Stomach (tissue), 9 donors: ENCODE data around the gene KITLG. TPM values are rescaled to one million over a fixed set of nuclear protein-coding genes. Genes with fewer than 3 reads are reported as not detected.
"Not testable (repeated sequence)": the region's sequence is repeated elsewhere in the genome, so short reads cannot be mapped to it uniquely, and the experiment has no call there.

ENCODE experiments used
- DNase-seq, 2 donors: peaks; one replicate each; pipeline versions ENCODE4 v3.0.0 to v3.0.0-alpha.2; 2013 to 2019
- H3K27ac ChIP-seq, 5 donors: fragments of 200-600 bp in 4 of 5; sonication (generic) in 4 of 5; one replicate each; pipeline ENCODE4 v1.5.1; 2013 to 2019; ENCODE audit warnings: mild to moderate bottlenecking in 1 of 5, moderate library complexity in 1 of 5
- H3K27me3 ChIP-seq, 3 donors: fragments of 200-600 bp; sonication (generic); one replicate each; pipeline ENCODE4 v1.5.1; 2017 to 2019; ENCODE audit warnings: mixed run types in 1 of 3
- H3K36me3 ChIP-seq, 4 donors: fragments of 200-600 bp; sonication (generic); 1 replicate in 3 of 4; 2 replicates in 1 of 4; pipeline ENCODE4 v1.5.1; 2016 to 2019
- H3K4me1 ChIP-seq, 4 donors: fragments of 200-600 bp; sonication (generic); one replicate each; pipeline ENCODE4 v1.5.1; 2016 to 2019
- H3K4me3 ChIP-seq, 4 donors: fragments of 200-600 bp; sonication (generic) in 3 of 4; one replicate each; pipeline ENCODE4 v1.5.1; 2016 to 2019; ENCODE audit warnings: mild to moderate bottlenecking in 1 of 4
- H3K9me3 ChIP-seq, 4 donors: fragments of 200-600 bp; sonication (generic); one replicate each; pipeline ENCODE4 v1.5.1; 2016 to 2019
- EP300 ChIP-seq: sonication (generic); formaldehyde crosslinking; IDR thresholded peaks from one replicate; pipeline ENCODE4 v1.6.1; 2017; ENCODE audit warnings: antibody characterized with exemption
- POLR2A ChIP-seq, 4 donors: fragments of 450-650 bp; IDR thresholded peaks; one replicate each; pipeline ENCODE4 v1.6.1; 2016; ENCODE audit warnings: antibody characterized with exemption in 4 of 4, control low read depth in 2 of 4, mild to moderate bottlenecking in 1 of 4, moderate library complexity in 1 of 4
- POLR2AphosphoS5 ChIP-seq, 3 donors: sonication (generic); formaldehyde crosslinking; IDR thresholded peaks; one replicate each; pipeline ENCODE4 v1.6.1; 2016; ENCODE audit warnings: antibody characterized with exemption in 3 of 3
- whole genome bisulfite sequencing, 5 donors: extraction: QIAGEN DNeasy Blood & Tissue Kit in 3 of 5; methylation state at CpG; one replicate each; pipeline versions ENCODE4 v1.1.5 to v1.1.7; 2013 to 2018; 5-methylcytosine and 5-hydroxymethylcytosine counted together
- intact Hi-C: fragments of 100-400 bp; cut with DNase I; formaldehyde crosslinking; loops from one replicate; pipeline ENCODE4 v1.15.1; 2023; ENCODE audit warnings: low total_unique reads
- polyA plus RNA-seq, 3 donors: library from polyadenylated mRNA; stranded (reverse); fragments of 200-250 nt; gene quantifications; one replicate each; pipeline ENCODE4 v1.2.3, GENCODE V29; 2013
- total RNA-seq, 5 donors: library from RNA; depleted of rRNA; stranded (reverse); fragments of >200 nt; gene quantifications; one replicate each; pipeline versions ENCODE4 v1.1.0 to v1.2.3, GENCODE V29; 2014 to 2016
- TF ChIP-seq, protein P1 (sequence below), 7 experiments: fragments of 450-650 bp in 4 of 7; fragments of 200-600 bp in 3 of 7; sonication (generic) in 3 of 7; IDR thresholded peaks; one replicate each; pipeline ENCODE4 v1.5.1; 2016 to 2019; ENCODE audit warnings: antibody characterized with exemption in 7 of 7, control low read depth in 2 of 7, mild to moderate bottlenecking in 1 of 7
- donor health status: healthy with polysubstance abuse.
- donor health status: Bipolar disorder and iron deficiency.
- donor health status: healthy.

KITLG gene
- total and polyA plus RNA-seq, 8 donors: 4.6 to 62.4 (median 21.4) TPM

DNA sequence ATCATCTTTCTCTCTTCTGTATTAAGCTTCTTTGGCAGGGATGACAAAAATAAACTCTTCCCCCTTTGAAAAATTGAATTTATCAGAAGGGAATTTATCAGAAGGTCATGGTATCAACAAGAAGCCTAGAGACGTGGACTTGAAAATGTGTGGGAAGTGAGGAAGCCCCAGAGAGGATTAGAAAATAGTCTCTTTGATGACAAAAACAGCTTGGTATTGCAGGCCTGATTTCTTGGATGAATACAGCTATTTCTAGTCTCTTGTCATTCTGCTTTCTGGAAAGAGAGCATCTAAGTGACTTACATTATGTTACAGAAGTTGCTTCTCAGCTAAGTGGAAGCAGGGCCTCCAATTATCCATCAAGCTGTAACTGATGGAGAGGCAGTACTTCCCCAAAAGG lies 111.1 kb downstream of the KITLG start:
- peaks cover 0 to 5% (median 0%) of the 10 kb centered on the region in 4 donors for H3K9me3 ChIP-seq
- H3K4me1 ChIP-seq: peaks cover 0 to 24% (median 9%) of the 10 kb centered on the region in 4 donors
- TF ChIP-seq POLR2AphosphoS5 (IDR thresholded peaks at IDR 0.05): no peak
- TF ChIP-seq, protein P1, sequence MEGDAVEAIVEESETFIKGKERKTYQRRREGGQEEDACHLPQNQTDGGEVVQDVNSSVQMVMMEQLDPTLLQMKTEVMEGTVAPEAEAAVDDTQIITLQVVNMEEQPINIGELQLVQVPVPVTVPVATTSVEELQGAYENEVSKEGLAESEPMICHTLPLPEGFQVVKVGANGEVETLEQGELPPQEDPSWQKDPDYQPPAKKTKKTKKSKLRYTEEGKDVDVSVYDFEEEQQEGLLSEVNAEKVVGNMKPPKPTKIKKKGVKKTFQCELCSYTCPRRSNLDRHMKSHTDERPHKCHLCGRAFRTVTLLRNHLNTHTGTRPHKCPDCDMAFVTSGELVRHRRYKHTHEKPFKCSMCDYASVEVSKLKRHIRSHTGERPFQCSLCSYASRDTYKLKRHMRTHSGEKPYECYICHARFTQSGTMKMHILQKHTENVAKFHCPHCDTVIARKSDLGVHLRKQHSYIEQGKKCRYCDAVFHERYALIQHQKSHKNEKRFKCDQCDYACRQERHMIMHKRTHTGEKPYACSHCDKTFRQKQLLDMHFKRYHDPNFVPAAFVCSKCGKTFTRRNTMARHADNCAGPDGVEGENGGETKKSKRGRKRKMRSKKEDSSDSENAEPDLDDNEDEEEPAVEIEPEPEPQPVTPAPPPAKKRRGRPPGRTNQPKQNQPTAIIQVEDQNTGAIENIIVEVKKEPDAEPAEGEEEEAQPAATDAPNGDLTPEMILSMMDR (IDR thresholded peaks at IDR 0.05): no peak
- no peak for TF ChIP-seq POLR2A (IDR thresholded peaks at IDR 0.05)
- no peak for TF ChIP-seq EP300
- WGBS, 5 donors: 57 to 81% (median 70%) methylated on average over 1 of the region's 1 CpG
- no peak overlapping the region for H3K4me3 ChIP-seq
- H3K27me3 ChIP-seq: no peaks in the 10 kb centered on the region
- no peaks in the 10 kb centered on the region for H3K36me3 ChIP-seq
- intact Hi-C loops: no loop called here
- DNase-seq: no peak
- no peak overlapping the region for H3K27ac ChIP-seq

DNA sequence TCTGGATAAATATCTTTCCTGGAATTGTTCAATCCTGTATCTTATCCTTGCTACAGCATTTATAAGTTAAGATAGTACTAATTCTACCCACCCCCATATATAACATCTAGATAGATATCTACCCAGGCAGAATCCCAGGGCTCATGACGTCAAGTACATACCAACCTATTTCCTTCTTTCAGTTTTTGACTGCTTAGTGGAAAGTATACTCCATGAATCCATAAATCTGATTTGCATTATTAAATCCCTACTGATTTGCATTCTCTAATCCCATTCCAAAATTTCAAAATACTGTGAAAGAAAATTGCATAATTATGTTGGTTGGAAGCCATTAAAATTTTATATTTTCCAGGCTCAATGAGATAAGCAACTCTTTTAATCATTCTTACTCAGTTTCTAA lies 111.7 kb downstream of the KITLG start:
- intact Hi-C loops: no loop called here
- H3K27me3 ChIP-seq: no peaks in the 10 kb centered on the region
- no peak overlapping the region for H3K27ac ChIP-seq
- no peak overlapping the region for H3K4me3 ChIP-seq
- H3K4me1 ChIP-seq: peaks cover 0 to 24% (median 9%) of the 10 kb centered on the region in 4 donors
- TF ChIP-seq, protein P1 (IDR thresholded peaks at IDR 0.05): no peak
- TF ChIP-seq POLR2A (IDR thresholded peaks at IDR 0.05) (no peak), POLR2AphosphoS5 (IDR thresholded peaks at IDR 0.05) (no peak), EP300 (no peak)
- H3K9me3 ChIP-seq: peaks cover 0 to 5% (median 0%) of the 10 kb centered on the region in 4 donors
- no peaks in the 10 kb centered on the region for H3K36me3 ChIP-seq
- DNase-seq: peak in 1 of 2 donors; percentile 51
- 83 to 96% (median 93%) methylated on average over 1 of the region's 1 CpG for WGBS, 5 donors

DNA sequence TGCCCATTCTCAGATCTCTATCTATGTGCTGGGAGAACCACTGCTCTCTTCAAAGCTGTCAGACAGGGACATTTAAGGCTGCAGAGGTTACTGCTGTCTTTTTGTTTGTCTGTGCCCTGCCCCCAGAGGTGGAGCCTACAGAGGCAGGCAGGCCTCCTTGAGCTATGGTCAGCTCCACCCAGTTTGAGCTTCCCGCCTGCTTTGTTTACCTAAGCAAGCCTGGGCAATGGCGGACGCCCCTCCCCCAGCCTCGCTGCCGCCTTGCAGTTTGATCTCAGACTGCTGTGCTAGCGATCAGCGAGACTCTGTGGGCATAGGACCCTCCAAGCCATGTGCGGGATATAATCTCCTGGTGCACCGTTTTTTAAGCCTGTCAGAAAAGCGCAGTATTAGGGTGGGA lies 113.6 kb downstream of the KITLG start:
- H3K27me3 ChIP-seq, H3K36me3 ChIP-seq, H3K9me3 ChIP-seq, H3K4me3 ChIP-seq, DNase-seq, intact Hi-C loops, H3K27ac ChIP-seq: not testable (repeated sequence)
- 94 to 99% (median 98%) methylated on average over 8 to 10 of the region's 10 CpGs for WGBS, 5 donors
- peaks cover 0 to 17% (median 3%) of the 10 kb centered on the region in 4 donors for H3K4me1 ChIP-seq

DNA sequence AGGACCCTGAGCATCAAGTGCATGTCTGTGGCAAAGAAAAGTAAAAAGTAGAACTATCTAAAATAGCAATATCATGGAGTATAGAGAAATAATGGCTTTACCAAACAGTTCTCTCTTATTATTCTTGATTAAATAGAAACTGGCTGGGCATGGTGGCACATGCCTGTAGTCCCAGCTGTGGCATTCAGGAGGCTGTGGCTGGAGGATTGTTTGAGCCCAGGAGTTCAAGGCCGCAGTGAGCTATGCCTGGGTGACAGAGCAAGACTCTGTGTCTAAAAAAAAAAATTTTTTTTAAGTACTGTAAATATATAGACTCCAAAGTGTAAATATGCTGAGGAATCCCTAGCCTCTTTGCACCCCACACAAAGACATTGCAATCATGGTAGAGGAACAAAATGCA lies 121.9 kb downstream of the KITLG start:
- Histone ChIP-seq H3K9me3 (no peaks in the 10 kb centered on the region), H3K27ac (no peak overlapping the region), H3K4me3 (no peak overlapping the region), H3K36me3 (no peaks in the 10 kb centered on the region), H3K4me1 (no peaks in the 10 kb centered on the region), H3K27me3 (no peaks in the 10 kb centered on the region)
- WGBS, 5 donors: 89 to 93% (median 92%) methylated on average over 1 of the region's 1 CpG
- DNase-seq: no peak
- intact Hi-C loops: no loop called here
- TF ChIP-seq POLR2A (IDR thresholded peaks at IDR 0.05) (no peak), POLR2AphosphoS5 (IDR thresholded peaks at IDR 0.05) (no peak), EP300 (no peak)
- TF ChIP-seq, protein P1 (IDR thresholded peaks at IDR 0.05): no peak

DNA sequence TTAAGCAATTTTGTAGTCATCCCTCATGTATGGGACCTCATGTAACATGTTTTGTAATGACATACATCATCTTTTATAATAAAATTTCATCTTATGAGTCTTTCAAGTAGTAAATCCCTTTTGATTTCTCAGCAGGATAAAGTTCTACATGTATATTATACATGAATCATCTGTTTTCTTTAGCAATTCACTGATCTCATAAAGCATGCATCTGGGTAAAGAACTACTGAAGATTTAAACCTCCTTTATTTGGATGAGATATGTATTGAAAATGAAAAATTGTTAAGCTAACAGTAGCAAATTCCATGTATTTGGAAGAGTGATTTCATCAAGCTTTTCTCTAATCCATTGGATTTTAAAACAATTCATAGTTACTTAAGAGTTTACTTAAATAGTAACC lies 126.9 kb downstream of the KITLG start:
- Histone ChIP-seq H3K4me3 (no peak overlapping the region), H3K9me3 (no peaks in the 10 kb centered on the region), H3K36me3 (no peaks in the 10 kb centered on the region), H3K27ac (no peak overlapping the region), H3K4me1 (peaks cover 0 to 7% (median 4%) of the 10 kb centered on the region in 4 donors), H3K27me3 (no peaks in the 10 kb centered on the region)
- no peak for DNase-seq
- TF ChIP-seq EP300 (no peak), POLR2A (IDR thresholded peaks at IDR 0.05) (no peak), POLR2AphosphoS5 (IDR thresholded peaks at IDR 0.05) (no peak)
- TF ChIP-seq, protein P1 (IDR thresholded peaks at IDR 0.05): no peak
- intact Hi-C loops: no loop called here
